Cerebellar cortex (tissue), 1 donor: ENCODE measurements around the gene CACNA2D1.
"Not testable (repeated sequence)": the region's sequence is repeated elsewhere in the genome, so short reads cannot be mapped to it uniquely, and the experiment has no call there.

Source experiments
- DNase-seq: peaks from one replicate; pipeline ENCODE4 v3.0.0-alpha.2; 2015; ENCODE audit warnings: low spot score

Gene CACNA2D1

GRCh38 chr7:82036146-82036886, 407.3 kb downstream of the CACNA2D1 start:
- DNase-seq = no peak

GRCh38 chr7:82035456-82035855, 408.1 kb downstream of the CACNA2D1 start:
- DNase-seq = no peak

- DNase-seq = no peak
Measured at GRCh38 chr7:82032901-82033300, 410.7 kb downstream of the CACNA2D1 start.

GRCh38 chr7:82029236-82029913, 414.2 kb downstream of the CACNA2D1 start:
- no peak for DNase-seq

- no peak for DNase-seq
Measured at GRCh38 chr7:82028097-82028496, 415.5 kb downstream of the CACNA2D1 start.

GRCh38 chr7:82021713-82022112, 421.9 kb downstream of the CACNA2D1 start:
- DNase-seq = no peak

GRCh38 chr7:82021036-82021435, 422.5 kb downstream of the CACNA2D1 start:
- DNase-seq = no peak

GRCh38 chr7:82019551-82020475, 423.8 kb downstream of the CACNA2D1 start:
- DNase-seq = no peak

GRCh38 chr7:82018226-82018625, 425.4 kb downstream of the CACNA2D1 start:
- no peak for DNase-seq

- DNase-seq = peak; percentile 25
Measured at GRCh38 chr7:82017334-82017943, 426.1 kb downstream of the CACNA2D1 start.

GRCh38 chr7:82015751-82016150, 427.8 kb downstream of the CACNA2D1 start:
- no peak for DNase-seq

- not testable (repeated sequence) for DNase-seq
Measured at GRCh38 chr7:82014574-82014973, 429.0 kb downstream of the CACNA2D1 start.

GRCh38 chr7:82012453-82012852, 431.1 kb downstream of the CACNA2D1 start:
- DNase-seq = no peak

- no peak for DNase-seq
Measured at GRCh38 chr7:82010416-82010815, 433.2 kb downstream of the CACNA2D1 start.

GRCh38 chr7:82007315-82007714, 436.3 kb downstream of the CACNA2D1 start:
- DNase-seq = no peak

GRCh38 chr7:82005056-82005455, 438.5 kb downstream of the CACNA2D1 start:
- no peak for DNase-seq

- no peak for DNase-seq
Measured at GRCh38 chr7:81993186-81993585, 450.4 kb downstream of the CACNA2D1 start.

- no peak for DNase-seq
Measured at GRCh38 chr7:81990395-81990794, 453.2 kb downstream of the CACNA2D1 start.

GRCh38 chr7:81986723-81987470, 456.7 kb downstream of the CACNA2D1 start:
- no peak for DNase-seq

- no peak for DNase-seq
Measured at GRCh38 chr7:81983406-81983805, 460.2 kb downstream of the CACNA2D1 start.

GRCh38 chr7:81973117-81973516, 470.5 kb downstream of the CACNA2D1 start:
- DNase-seq = no peak
